Calu3 (cell line): Measurements from ENCODE around the gene PLEKHA5. TPM values are rescaled to one million over a fixed set of nuclear protein-coding genes. Genes with fewer than 3 reads are reported as not detected.

Experiments used
- BruUV-seq: library from RNA; stranded (reverse); fragments of 400-500 nt; replicated peaks from 2 replicates; lab custom pipeline; 2021; lab: Mats Ljungman, UMichigan
- CTCF ChIA-PET: fragments of 300-600 bp; sonication (Branson Sonifier 250); formaldehyde crosslinking; loops from one replicate; lab custom pipeline; 2022; ENCODE audit warnings: antibody characterized with exemption; lab: Charles Lee
- DNase-seq: peaks from one replicate; pipeline ENCODE4 v3.0.0; 2022
- H3K27ac Mint-ChIP-seq: one replicate; pipeline ENCODE4 v1.8.0; 2022; ENCODE audit warnings: mixed read lengths; ENCODE audit not compliant: unreplicated experiment
- H3K27me3 Mint-ChIP-seq: one replicate; pipeline ENCODE4 v1.8.0; 2022; ENCODE audit warnings: mixed read lengths; ENCODE audit not compliant: unreplicated experiment
- H3K36me3 Mint-ChIP-seq: one replicate; pipeline ENCODE4 v1.8.0; 2022; ENCODE audit warnings: mild to moderate bottlenecking, moderate library complexity, mixed read lengths; ENCODE audit not compliant: insufficient read depth, unreplicated experiment
- H3K4me1 Mint-ChIP-seq: one replicate; pipeline ENCODE4 v1.8.0; 2022; ENCODE audit warnings: mild to moderate bottlenecking, low read depth, mixed read lengths; ENCODE audit not compliant: unreplicated experiment
- H3K4me3 Mint-ChIP-seq: one replicate; pipeline ENCODE4 v1.8.0; 2022; ENCODE audit warnings: mild to moderate bottlenecking, low read depth, moderate library complexity, mixed read lengths; ENCODE audit not compliant: unreplicated experiment
- H3K9me3 Mint-ChIP-seq: one replicate; pipeline ENCODE4 v1.8.0; 2022; ENCODE audit warnings: low read depth, mixed read lengths; ENCODE audit not compliant: unreplicated experiment
- intact Hi-C: fragments of 100-400 bp; cut with micrococcal nuclease; formaldehyde crosslinking; loops from one replicate; pipeline ENCODE4 v1.10.0; 2022; ENCODE audit not compliant: unreplicated experiment
- total RNA-seq: library from RNA; stranded (reverse); gene quantifications from 2 replicates; pipeline ENCODE4 v1.2.3, GENCODE V29; 2022
- TF ChIP-seq, protein P1 (sequence below): fragments of 200-600 bp; IDR thresholded peaks from one replicate; pipeline ENCODE4 v1.8.0; 2022; ENCODE audit warnings: antibody characterized with exemption; ENCODE audit not compliant: unreplicated experiment

The PLEKHA5 gene
- total RNA-seq, 1 experiment from 2014 or later, result 57.9 TPM

DNA sequence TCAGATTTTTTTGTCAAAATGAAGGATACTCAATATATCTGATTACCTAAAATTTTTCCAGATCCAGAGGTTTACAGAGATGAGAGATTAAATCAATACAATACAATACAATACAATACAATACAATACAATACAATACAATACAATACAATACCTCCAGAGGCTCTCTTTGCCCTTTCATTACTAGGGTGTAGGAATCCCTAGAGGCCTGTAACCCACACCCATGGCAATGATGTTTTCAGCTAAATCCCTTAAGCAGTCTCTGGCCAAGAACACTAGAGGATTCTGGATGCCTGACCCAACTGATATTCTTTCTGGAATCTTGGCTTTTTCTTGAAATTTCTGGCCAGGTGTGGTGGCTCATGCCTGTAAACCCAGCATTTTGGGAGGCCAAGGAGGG lies 286.0 kb downstream of the PLEKHA5 start:
- CTCF ChIA-PET, result no interaction called here
- intact Hi-C loops, result no loop called here
- TF ChIP-seq, protein P1, sequence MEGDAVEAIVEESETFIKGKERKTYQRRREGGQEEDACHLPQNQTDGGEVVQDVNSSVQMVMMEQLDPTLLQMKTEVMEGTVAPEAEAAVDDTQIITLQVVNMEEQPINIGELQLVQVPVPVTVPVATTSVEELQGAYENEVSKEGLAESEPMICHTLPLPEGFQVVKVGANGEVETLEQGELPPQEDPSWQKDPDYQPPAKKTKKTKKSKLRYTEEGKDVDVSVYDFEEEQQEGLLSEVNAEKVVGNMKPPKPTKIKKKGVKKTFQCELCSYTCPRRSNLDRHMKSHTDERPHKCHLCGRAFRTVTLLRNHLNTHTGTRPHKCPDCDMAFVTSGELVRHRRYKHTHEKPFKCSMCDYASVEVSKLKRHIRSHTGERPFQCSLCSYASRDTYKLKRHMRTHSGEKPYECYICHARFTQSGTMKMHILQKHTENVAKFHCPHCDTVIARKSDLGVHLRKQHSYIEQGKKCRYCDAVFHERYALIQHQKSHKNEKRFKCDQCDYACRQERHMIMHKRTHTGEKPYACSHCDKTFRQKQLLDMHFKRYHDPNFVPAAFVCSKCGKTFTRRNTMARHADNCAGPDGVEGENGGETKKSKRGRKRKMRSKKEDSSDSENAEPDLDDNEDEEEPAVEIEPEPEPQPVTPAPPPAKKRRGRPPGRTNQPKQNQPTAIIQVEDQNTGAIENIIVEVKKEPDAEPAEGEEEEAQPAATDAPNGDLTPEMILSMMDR, result no peak
- Mint-ChIP-seq H3K9me3 (no peaks in the 10 kb centered on the region), H3K27me3 (no peaks in the 10 kb centered on the region), H3K4me3 (no peak overlapping the region), H3K36me3 (no peaks in the 10 kb centered on the region), H3K27ac (no peak overlapping the region), H3K4me1 (no peaks in the 10 kb centered on the region)
- no TSS peak for BruUV-seq
- no peak for DNase-seq

DNA sequence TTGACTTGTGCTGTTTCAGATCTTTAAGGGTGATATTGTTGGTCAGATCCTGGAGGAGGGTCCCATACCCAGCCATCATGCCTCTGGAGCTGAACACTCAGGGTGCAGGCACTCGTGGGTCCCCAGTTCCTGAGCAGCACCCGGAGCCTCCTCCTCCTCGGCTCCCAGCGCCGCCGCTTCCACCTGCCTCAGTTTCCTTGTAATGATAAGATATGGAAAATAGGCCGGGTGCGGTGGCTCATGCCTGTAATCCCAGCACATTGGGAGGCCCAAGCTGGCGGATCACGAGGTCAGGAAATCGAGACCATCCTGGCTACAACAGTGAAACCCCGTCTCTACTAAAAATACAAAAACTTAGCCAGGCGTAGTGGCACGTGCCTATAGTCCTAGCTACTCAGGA lies 289.6 kb downstream of the PLEKHA5 start:
- Mint-ChIP-seq H3K4me3 (no peak overlapping the region), H3K4me1 (no peaks in the 10 kb centered on the region), H3K27me3 (no peaks in the 10 kb centered on the region), H3K9me3 (no peaks in the 10 kb centered on the region), H3K36me3 (no peaks in the 10 kb centered on the region), H3K27ac (no peak overlapping the region)
- TF ChIP-seq, protein P1, result no peak
- intact Hi-C loops, result no loop called here
- CTCF ChIA-PET, result no interaction called here
- BruUV-seq, result no TSS peak
- no peak for DNase-seq

DNA sequence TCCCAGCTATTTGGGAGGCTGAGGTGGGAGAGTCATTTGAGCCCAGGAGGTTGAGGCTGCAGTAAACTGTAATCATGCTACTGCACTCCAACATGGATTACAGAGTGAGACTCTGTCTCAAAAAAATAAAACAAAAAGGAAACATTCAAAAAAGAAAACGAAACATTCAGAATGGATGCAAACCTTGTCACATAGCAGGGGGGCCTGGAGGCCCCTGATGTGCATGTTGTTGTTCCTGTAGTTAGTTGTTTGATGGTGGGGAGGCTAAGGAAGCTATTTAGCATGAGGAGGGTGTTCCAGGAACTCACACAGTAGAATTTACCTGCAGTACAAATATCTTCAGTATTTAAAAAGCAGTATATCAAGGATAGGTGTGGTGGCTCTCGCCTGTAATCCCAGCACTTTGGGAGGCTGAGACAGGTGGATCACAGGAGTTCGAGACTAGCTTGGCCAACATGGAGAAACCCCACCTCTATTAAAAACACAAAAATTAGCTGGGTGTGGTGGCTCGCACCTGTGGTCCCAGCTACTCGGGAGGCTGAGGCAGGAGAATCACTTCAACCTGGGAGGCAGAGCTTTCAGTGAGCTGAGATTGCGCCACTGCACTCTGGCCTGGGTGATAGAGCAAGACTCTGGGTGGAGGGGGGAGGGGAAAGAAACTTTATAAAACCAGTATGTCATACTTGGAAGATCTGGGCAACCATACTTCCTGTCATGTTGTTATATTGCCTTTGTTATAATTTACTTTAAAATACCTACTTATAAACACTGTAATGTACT lies 292.2 kb downstream of the PLEKHA5 start:
- H3K9me3 Mint-ChIP-seq, result no peaks in the 10 kb centered on the region
- H3K27me3 Mint-ChIP-seq, result no peaks in the 10 kb centered on the region
- no peak for DNase-seq
- no peaks in the 10 kb centered on the region for H3K36me3 Mint-ChIP-seq
- no peak overlapping the region for H3K27ac Mint-ChIP-seq
- no peaks in the 10 kb centered on the region for H3K4me1 Mint-ChIP-seq
- TF ChIP-seq, protein P1, result no peak
- H3K4me3 Mint-ChIP-seq, result no peak overlapping the region
- intact Hi-C loops, result no loop called here
- BruUV-seq, result no TSS peak
- CTCF ChIA-PET, result no interaction called here

DNA sequence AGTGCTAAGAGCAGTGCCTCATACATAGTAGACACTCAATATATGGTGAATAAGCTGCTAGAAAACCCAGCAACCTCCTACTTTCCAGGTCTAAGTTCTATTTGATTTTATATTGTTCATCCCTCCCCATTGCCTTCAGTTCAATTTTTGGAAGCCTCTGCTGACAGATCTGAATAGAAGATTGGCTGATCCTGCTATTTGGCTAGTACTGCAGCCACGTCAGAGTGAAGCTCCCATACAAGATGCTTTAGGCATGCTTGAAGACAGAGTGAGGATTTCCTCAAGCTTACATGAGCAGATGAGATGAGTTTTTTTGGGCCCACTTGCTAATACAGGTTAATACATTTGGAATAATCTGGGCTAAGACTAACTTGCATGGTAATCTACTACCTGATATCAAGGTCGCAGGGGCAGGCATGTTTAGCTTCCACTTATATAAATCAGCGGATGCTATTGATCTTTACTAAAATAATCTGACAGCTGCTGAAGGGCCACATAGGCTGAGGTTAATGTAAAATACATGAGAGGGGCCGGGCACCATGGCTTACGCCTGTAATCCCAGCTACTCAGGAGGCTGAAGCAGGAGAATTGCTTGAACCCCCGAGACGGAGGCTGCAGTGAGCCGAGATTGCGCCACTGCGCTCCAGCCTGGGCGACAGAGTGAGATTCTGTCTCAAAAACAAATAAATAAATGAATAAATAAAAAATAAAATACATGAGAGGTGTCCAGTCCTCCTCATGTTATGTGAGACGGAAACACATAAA lies 293.8 kb downstream of the PLEKHA5 start:
- intact Hi-C loops, result no loop called here
- no peaks in the 10 kb centered on the region for H3K36me3 Mint-ChIP-seq
- TF ChIP-seq, protein P1, result no peak
- H3K9me3 Mint-ChIP-seq, result no peaks in the 10 kb centered on the region
- no peaks in the 10 kb centered on the region for H3K4me1 Mint-ChIP-seq
- no TSS peak for BruUV-seq
- CTCF ChIA-PET, result interaction anchor here (0.6 kb wide), 1 partner anchor 25 kb away, joined by 4 read pairs; no protein-coding TSS in a partner anchor
- no peak overlapping the region for H3K4me3 Mint-ChIP-seq
- no peak for DNase-seq
- no peak overlapping the region for H3K27ac Mint-ChIP-seq
- H3K27me3 Mint-ChIP-seq, result no peaks in the 10 kb centered on the region
